BJ (cell line): ENCODE measurements around the gene EFHB. TPM values are rescaled to one million over a fixed set of nuclear protein-coding genes. Genes with fewer than 3 reads are reported as not detected.
"Not testable (repeated sequence)": the region's sequence is repeated elsewhere in the genome, so short reads cannot be mapped to it uniquely, and the experiment has no call there.

ENCODE experiments used
- CTCF ChIA-PET: fragments of 350-600 bp; formaldehyde crosslinking; extraction: SDS; loops from one replicate; lab custom pipeline; 2021; ENCODE audit warnings: antibody characterized with exemption, inconsistent platforms; lab: Yijun Ruan, JAX
- POLR2A ChIA-PET: fragments of 300-600 bp; sonication (Branson Sonifier 250); formaldehyde crosslinking; extraction: SDS; loops from one replicate; lab custom pipeline; 2021; ENCODE audit warnings: antibody characterized with exemption; lab: Charles Lee
- DNase-seq: peaks from one replicate; pipeline ENCODE4 v3.0.0-alpha.2; 2011; ENCODE audit warnings: low read depth
- H3K27me3 ChIP-seq: 2 replicates; pipeline ENCODE4 v1.6.0; 2011; ENCODE audit warnings: low read length; ENCODE audit not compliant: control insufficient read depth, insufficient read depth
- H3K36me3 ChIP-seq: 2 replicates; pipeline ENCODE4 v1.5.1; 2011; ENCODE audit warnings: low read length; ENCODE audit not compliant: control insufficient read depth, insufficient read depth
- H3K4me3 ChIP-seq: 2 replicates; pipeline ENCODE4 v1.5.1; 2011; ENCODE audit warnings: low read depth, mild to moderate bottlenecking, control low read depth, low read length
- polyA plus RNA-seq: library from polyadenylated mRNA; depleted of rRNA; stranded (reverse); fragments of >200 nt; gene quantifications from 2 replicates; pipeline ENCODE4 v1.2.3, GENCODE V29; 2011
- TF ChIP-seq, protein P1 (sequence below): IDR thresholded peaks from 2 replicates; pipeline ENCODE4 v1.5.1; 2011; ENCODE audit warnings: low read depth, mild to moderate bottlenecking, control low read depth, inconsistent platforms, low read length, moderate library complexity; ENCODE audit not compliant: insufficient read depth

Gene EFHB
- polyA plus RNA-seq, 1 experiment, result 0.42 TPM

DNA sequence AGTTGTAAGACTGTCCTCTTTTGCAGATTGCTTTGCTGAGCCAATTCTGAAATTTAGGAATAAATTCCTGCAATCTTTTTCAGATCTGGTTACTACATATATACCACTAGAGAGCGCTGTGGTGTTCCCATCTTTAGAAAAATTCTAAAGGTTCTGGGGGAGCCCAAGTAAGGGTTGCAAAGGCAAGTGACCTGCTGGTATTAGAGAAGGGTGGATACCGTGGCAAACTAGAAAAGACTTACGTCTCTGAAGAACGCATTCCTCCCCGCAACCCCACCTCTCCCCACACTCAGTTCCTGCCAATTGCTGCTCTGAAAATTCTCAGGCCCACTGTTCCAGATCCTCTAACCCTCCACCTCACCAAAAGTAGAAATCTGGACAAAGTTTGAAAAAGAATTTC lies 48.5 kb downstream of the EFHB start:
- Histone ChIP-seq H3K4me3 (no peak overlapping the region), H3K27me3 (no peaks in the 10 kb centered on the region), H3K36me3 (no peaks in the 10 kb centered on the region)
- POLR2A ChIA-PET, result no interaction called here
- TF ChIP-seq, protein P1, sequence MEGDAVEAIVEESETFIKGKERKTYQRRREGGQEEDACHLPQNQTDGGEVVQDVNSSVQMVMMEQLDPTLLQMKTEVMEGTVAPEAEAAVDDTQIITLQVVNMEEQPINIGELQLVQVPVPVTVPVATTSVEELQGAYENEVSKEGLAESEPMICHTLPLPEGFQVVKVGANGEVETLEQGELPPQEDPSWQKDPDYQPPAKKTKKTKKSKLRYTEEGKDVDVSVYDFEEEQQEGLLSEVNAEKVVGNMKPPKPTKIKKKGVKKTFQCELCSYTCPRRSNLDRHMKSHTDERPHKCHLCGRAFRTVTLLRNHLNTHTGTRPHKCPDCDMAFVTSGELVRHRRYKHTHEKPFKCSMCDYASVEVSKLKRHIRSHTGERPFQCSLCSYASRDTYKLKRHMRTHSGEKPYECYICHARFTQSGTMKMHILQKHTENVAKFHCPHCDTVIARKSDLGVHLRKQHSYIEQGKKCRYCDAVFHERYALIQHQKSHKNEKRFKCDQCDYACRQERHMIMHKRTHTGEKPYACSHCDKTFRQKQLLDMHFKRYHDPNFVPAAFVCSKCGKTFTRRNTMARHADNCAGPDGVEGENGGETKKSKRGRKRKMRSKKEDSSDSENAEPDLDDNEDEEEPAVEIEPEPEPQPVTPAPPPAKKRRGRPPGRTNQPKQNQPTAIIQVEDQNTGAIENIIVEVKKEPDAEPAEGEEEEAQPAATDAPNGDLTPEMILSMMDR, result peak; percentile 65
- CTCF ChIA-PET, result interaction anchor here (0.6 to 1.5 kb wide), 4 partner anchors 9 to 737 kb away, joined by 3 to 6 read pairs (median 4); no protein-coding TSS in a partner anchor
- no peak for DNase-seq

DNA sequence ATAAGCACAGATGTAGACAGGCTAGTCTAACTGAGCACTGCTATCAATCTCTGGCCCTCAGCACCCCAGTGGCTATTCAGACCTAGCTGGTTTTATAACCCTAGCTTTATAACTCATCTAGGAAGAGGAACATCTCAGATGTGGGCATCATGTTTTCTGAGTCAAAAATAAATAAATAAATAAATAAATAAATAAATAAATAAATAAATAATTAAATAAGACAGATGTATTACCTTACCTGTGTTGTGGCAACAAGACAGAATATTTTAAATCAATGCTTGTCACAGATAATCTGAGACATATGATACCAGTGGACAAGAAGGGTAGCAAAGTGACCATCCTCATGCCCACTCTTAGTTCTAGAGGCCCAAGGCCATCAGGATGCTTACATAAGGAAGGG lies 52.2 kb downstream of the EFHB start:
- POLR2A ChIA-PET, result no interaction called here

DNA sequence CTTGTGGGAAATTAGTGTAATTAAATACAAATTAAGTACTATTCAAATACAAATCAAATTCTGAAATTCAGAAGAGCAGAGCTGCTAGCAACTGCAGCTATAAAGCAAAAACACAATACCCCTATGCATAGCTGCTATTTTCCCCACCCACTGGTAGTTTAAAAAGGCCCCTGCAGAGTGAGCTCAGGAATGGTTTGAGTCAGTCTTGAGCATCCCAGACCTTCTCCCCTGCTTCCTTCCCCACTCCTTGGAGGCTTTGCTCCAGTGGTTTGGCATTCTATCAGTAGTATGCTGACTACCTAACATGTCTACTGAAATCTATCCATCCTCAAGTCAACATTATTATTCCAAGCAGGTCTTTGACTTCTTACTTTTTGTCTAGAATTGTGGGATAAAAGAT lies 53.0 kb downstream of the EFHB start:
- ChIA-PET POLR2A (no interaction called here), CTCF (no interaction called here)
- H3K4me3 ChIP-seq, result no peak overlapping the region
- H3K27me3 ChIP-seq, result no peaks in the 10 kb centered on the region
- H3K36me3 ChIP-seq, result no peaks in the 10 kb centered on the region
- DNase-seq, result no peak
- TF ChIP-seq, protein P1, result no peak

More for the DNA sequence above, 52.2 kb downstream of the EFHB start:
- no peak overlapping the region for H3K4me3 ChIP-seq
- no peak for DNase-seq
- TF ChIP-seq, protein P1, result no peak
- H3K36me3 ChIP-seq, result no peaks in the 10 kb centered on the region
- no peaks in the 10 kb centered on the region for H3K27me3 ChIP-seq
- CTCF ChIA-PET, result interaction anchor here (0.5 kb wide), 1 partner anchor 44 kb away, joined by 4 read pairs; no protein-coding TSS in a partner anchor

DNA sequence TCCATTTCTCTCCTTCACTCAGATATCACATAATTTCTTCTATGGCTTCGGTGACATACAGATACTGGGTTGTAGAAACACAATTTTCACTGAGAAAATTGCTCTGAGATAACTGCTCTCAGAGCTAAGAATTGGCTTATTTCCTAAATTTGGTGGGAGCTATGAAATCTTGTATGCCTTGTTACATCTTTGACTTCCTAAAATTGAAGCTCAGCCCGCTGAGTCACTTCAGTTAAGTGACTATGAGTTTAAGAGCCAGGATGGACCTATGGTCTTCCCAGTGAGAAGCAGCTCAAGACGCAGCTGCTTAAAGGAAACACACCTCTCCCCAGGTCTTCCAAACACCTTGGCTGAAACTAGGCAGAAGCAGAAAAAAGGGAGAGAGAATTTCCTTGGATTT lies 56.4 kb downstream of the EFHB start:
- ChIA-PET CTCF (interaction anchor here (1.5 to 3.0 kb wide), 2 partner anchors 9 to 11 kb away, joined by 6 to 22 read pairs; no protein-coding TSS in a partner anchor), POLR2A (no interaction called here)
- DNase-seq, result no peak
- no peaks in the 10 kb centered on the region for H3K27me3 ChIP-seq
- H3K36me3 ChIP-seq, result no peaks in the 10 kb centered on the region
- H3K4me3 ChIP-seq, result no peak overlapping the region
- TF ChIP-seq, protein P1, result no peak

DNA sequence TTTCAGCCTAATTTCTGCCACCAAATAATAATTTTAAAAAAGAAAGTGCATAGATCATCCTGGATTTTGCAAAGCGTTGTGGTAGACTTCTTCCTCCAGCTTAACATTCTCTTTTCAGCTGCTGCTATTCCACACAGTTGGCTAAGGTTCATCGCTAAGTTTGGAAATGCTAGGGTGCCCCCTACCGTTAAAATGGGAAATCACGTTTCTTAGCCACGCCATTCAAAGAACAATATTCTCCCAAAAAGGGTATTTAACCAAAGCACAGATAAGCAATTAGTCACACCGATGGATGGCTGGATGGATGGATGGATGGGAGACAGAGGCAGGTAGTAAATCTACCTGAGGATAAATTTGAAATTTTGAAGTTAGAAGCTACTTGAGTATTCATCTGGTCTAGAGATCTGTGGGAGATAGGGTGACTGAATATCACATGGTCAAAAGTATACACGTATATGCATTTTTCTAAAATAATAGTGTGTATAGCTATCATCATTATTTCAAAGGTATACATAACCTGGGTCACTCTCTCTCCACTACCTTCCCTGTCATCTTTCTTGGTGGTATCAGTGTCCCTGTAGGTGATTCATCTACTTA lies 67.2 kb downstream of the EFHB start:
- no peaks in the 10 kb centered on the region for H3K36me3 ChIP-seq
- no peak for DNase-seq
- POLR2A ChIA-PET, result no interaction called here
- H3K27me3 ChIP-seq, result no peaks in the 10 kb centered on the region
- no peak overlapping the region for H3K4me3 ChIP-seq
- CTCF ChIA-PET, result interaction anchor here (0.7 to 2.5 kb wide), 10 partner anchors 10 to 1315 kb away, joined by 3 to 22 read pairs (median 4); no protein-coding TSS in a partner anchor
- TF ChIP-seq, protein P1, result peak; percentile 78

DNA sequence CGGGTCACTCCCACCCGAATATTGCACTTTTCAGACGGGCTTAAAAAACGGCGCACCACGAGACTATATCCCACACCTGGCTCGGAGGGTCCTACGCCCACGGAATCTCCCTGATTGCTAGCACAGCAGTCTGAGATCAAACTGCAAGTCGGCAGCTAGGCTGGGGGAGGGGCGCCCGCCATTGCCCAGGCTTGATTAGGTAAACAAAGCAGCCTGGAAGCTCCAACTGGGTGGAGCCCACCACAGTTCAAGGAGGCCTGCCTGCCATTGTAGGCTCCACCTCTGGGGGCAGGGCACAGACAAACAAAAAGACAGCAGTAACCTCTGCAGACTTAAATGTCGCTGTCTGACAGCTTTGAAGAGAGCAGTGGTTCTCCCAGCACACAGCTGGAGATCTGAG lies 78.7 kb downstream of the EFHB start:
- H3K36me3 ChIP-seq, CTCF ChIA-PET, DNase-seq, POLR2A ChIA-PET, H3K27me3 ChIP-seq, H3K4me3 ChIP-seq: not testable (repeated sequence)

DNA sequence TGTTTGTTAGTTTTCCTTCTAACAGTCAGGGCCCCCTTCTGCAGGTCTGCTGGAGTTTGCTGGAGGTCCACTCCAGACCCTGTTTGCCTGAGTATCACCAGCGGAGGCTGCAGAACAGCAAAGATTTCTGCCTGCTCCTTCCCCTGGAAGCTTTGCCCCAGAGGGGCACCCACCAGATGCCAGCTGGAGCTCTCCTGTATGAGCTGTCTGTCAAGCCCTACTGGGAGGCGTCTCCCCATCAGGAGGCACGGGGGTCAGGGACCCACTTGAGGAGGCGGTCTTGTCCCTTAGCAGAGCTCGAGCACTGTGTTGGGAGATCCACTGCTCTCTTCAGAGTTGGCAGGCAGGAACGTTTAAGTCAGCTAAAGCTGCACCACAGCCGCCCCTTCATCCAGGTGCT lies 87.4 kb downstream of the EFHB start:
- H3K36me3 ChIP-seq, CTCF ChIA-PET, H3K27me3 ChIP-seq, H3K4me3 ChIP-seq, POLR2A ChIA-PET, DNase-seq: not testable (repeated sequence)
